HG02981 (cell line): ENCODE measurements around the gene SH2B2.
"Not testable (repeated sequence)": the region's sequence is repeated elsewhere in the genome, so short reads cannot be mapped to it uniquely, and the experiment has no call there.

Source experiments
- ATAC-seq: cut with Tn5 transposase; IDR thresholded peaks from one replicate; pipeline ENCODE4 v1.9.1; 2021; ENCODE audit warnings: mild to moderate bottlenecking, moderate library complexity; ENCODE audit not compliant: unreplicated experiment

SH2B2 gene

GRCh38 chr7:102303669-102304422, 17.2 kb downstream of the SH2B2 start:
- no peak for ATAC-seq

- no peak for ATAC-seq
Observed at GRCh38 chr7:102304668-102305067, 18.0 kb downstream of the SH2B2 start.

- ATAC-seq: no peak
Observed at GRCh38 chr7:102305414-102306268, 19.0 kb downstream of the SH2B2 start.

- peak; percentile 74 for ATAC-seq
Observed at GRCh38 chr7:102306916-102307677, 20.4 kb downstream of the SH2B2 start.

- no peak for ATAC-seq
Observed at GRCh38 chr7:102310414-102310815, 23.7 kb downstream of the SH2B2 start.

- no peak for ATAC-seq
Observed at GRCh38 chr7:102312317-102312716, 25.6 kb downstream of the SH2B2 start.

- ATAC-seq: no peak
Observed at GRCh38 chr7:102313997-102314780, 27.5 kb downstream of the SH2B2 start.

- ATAC-seq: no peak
Observed at GRCh38 chr7:102317231-102318059, 30.8 kb downstream of the SH2B2 start.

- no peak for ATAC-seq
Observed at GRCh38 chr7:102318482-102318971, 31.9 kb downstream of the SH2B2 start.

- ATAC-seq: no peak
Observed at GRCh38 chr7:102319671-102320070, 33.0 kb downstream of the SH2B2 start.

- ATAC-seq: no peak
Observed at GRCh38 chr7:102320181-102320580, 33.5 kb downstream of the SH2B2 start.

- ATAC-seq: no peak
Observed at GRCh38 chr7:102320601-102321350, 34.1 kb downstream of the SH2B2 start.

- no peak for ATAC-seq
Observed at GRCh38 chr7:102321351-102322201, 34.9 kb downstream of the SH2B2 start.

GRCh38 chr7:102322202-102322715, 35.6 kb downstream of the SH2B2 start:
- no peak for ATAC-seq

GRCh38 chr7:102323914-102324195, 37.2 kb downstream of the SH2B2 start:
- ATAC-seq: no peak

- not testable (repeated sequence) for ATAC-seq
Observed at GRCh38 chr7:102325106-102325505, 38.4 kb downstream of the SH2B2 start.

GRCh38 chr7:102326157-102326889, 39.7 kb downstream of the SH2B2 start:
- no peak for ATAC-seq
